Activated T-helper 17 cell treated with anti-CD3 and anti-CD28 coated beads, Interleukin-2, amount 50 U/mL, for 72 hours (primary cell): ENCODE data around the gene ROBO3. TPM values are rescaled to one million over a fixed set of nuclear protein-coding genes. Genes with fewer than 3 reads are reported as not detected.

ENCODE experiments used
- ATAC-seq: fragments of 150-1000 bp; cut with Tn5 transposase; replicated peaks from 2 replicates; pipeline ENCODE4 v1.10.0; 2021; ENCODE audit warnings: mild to moderate bottlenecking, moderate library complexity
- H3K27ac Mint-ChIP-seq: one replicate; pipeline ENCODE4 v1.8.0; 2022; ENCODE audit warnings: mixed read lengths
- H3K27me3 Mint-ChIP-seq: one replicate; pipeline ENCODE4 v1.8.0; 2022; ENCODE audit warnings: mixed read lengths
- H3K36me3 Mint-ChIP-seq: one replicate; pipeline ENCODE4 v1.8.0; 2022; ENCODE audit warnings: low read depth, mild to moderate bottlenecking, mixed read lengths
- H3K4me1 Mint-ChIP-seq: one replicate; pipeline ENCODE4 v1.8.0; 2022; ENCODE audit warnings: mixed read lengths
- H3K4me3 Mint-ChIP-seq: one replicate; pipeline ENCODE4 v1.8.0; 2022; ENCODE audit warnings: mild to moderate bottlenecking, mixed read lengths
- H3K9me3 Mint-ChIP-seq: one replicate; pipeline ENCODE4 v1.8.0; 2022; ENCODE audit warnings: mixed read lengths
- total RNA-seq, 2 donors: library from RNA; stranded (reverse); gene quantifications; one replicate each; pipeline ENCODE4 v1.2.3, GENCODE V29; 2022

Gene ROBO3
- total RNA-seq, 2 donors from 2014 or later, result 8.1 TPM

- Mint-ChIP-seq H3K4me1 (no peaks in the 10 kb centered on the region), H3K27me3 (peaks cover 24% of the 10 kb centered on the region), H3K27ac (peak overlapping the region; percentile 73), H3K4me3 (peak overlapping the region; percentile 80), H3K36me3 (no peaks in the 10 kb centered on the region), H3K9me3 (no peaks in the 10 kb centered on the region)
- peak; percentile 97 for ATAC-seq
These were observed 10.9 kb downstream of the ROBO3 start for GRCh38 chr11:124875943-124876817.

DNA sequence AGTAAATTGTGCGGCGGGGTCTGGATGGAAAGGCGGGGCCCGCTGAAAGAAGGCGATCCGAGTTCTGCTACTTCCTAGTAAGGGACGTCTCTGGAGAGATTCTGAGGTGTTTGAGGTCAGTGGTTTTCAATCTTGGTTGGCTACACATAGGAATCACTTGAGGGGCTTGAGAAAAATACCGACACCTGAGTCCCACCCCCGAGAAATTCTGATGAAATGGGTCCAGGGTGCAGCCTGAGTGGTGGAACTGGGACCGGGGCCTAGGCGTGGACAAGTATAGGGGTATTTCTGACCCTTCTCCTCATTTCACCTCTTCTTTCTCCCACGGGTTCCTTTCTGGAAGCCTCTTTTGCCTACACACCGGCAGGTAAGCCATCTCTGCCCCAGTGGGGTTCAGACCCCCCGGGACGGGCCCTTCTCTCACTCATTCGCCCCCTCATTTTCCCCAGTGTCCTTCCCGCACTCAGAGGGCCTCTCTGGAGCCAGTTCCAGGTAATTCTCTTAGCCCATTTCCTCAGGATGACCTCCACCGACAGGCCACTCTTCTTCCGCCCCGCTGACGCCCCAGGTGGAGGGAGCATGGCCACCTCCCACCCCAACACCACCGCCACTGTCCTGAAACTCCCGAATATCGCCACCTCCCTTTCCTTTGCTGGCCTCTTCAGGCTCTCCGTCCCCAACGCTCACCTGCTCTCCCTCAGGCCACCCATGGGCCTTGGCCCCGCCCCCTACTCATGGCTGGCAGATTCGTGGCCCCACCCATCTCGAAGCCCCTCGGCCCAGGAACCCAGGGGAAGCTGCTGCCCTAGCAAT, 11.8 kb downstream of the ROBO3 start:
- Mint-ChIP-seq H3K27ac (peak overlapping the region; percentile 73), H3K4me1 (no peaks in the 10 kb centered on the region), H3K27me3 (peaks cover 24% of the 10 kb centered on the region), H3K4me3 (peak overlapping the region; percentile 80), H3K9me3 (no peaks in the 10 kb centered on the region), H3K36me3 (no peaks in the 10 kb centered on the region)
- ATAC-seq, result no peak

GRCh38 chr11:124877631-124877909, 12.3 kb downstream of the ROBO3 start:
- H3K27ac Mint-ChIP-seq, result peak overlapping the region; percentile 73
- H3K4me1 Mint-ChIP-seq, result no peaks in the 10 kb centered on the region
- no peaks in the 10 kb centered on the region for H3K36me3 Mint-ChIP-seq
- no peak for ATAC-seq
- H3K9me3 Mint-ChIP-seq, result no peaks in the 10 kb centered on the region
- peak overlapping the region; percentile 80 for H3K4me3 Mint-ChIP-seq
- H3K27me3 Mint-ChIP-seq, result peaks cover 21% of the 10 kb centered on the region

GRCh38 chr11:124877910-124878758, 12.9 kb downstream of the ROBO3 start:
- Mint-ChIP-seq H3K27ac (peak overlapping the region; percentile 73), H3K4me3 (peak overlapping the region; percentile 80), H3K4me1 (no peaks in the 10 kb centered on the region), H3K27me3 (peaks cover 17% of the 10 kb centered on the region), H3K9me3 (no peaks in the 10 kb centered on the region), H3K36me3 (no peaks in the 10 kb centered on the region)
- no peak for ATAC-seq

DNA sequence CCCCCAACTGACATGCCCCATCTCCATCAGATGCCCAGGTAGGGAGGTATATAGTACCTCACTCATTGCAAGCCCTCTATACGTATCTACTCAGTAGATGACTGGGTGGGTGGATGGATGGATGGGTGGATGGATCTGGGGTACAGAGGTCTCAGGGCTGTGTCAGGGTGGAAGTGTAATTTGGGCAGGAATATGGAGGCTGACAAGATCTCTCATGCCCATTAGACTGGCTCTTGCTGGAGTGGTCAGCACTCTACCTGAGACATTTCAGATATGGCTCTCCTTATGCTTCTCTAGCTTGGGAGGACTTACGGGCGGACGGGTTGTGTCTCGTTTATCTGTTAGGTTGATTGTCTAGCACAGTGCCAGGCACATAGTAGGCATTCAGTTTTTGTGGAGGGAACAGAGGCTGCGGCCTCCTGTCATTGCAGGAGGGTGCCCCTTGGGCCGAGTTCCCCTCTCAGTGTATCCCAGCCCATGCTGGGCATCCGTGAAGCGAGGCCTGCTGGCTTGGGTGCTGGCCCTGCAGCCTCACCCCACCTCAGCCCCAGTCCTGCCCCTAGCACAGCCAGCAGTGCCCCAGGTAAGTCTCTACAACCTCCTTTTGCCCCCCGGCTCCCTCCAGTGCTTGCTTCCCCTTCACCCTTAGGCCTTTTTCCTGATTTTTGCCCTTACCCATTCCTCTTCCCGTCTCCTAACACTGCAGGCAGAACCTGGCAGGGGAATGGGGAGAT, 13.7 kb downstream of the ROBO3 start:
- no peak for ATAC-seq
- Mint-ChIP-seq H3K9me3 (no peaks in the 10 kb centered on the region), H3K36me3 (no peaks in the 10 kb centered on the region), H3K27ac (no peak overlapping the region), H3K4me3 (no peak overlapping the region), H3K27me3 (peaks cover 9% of the 10 kb centered on the region), H3K4me1 (no peaks in the 10 kb centered on the region)

DNA sequence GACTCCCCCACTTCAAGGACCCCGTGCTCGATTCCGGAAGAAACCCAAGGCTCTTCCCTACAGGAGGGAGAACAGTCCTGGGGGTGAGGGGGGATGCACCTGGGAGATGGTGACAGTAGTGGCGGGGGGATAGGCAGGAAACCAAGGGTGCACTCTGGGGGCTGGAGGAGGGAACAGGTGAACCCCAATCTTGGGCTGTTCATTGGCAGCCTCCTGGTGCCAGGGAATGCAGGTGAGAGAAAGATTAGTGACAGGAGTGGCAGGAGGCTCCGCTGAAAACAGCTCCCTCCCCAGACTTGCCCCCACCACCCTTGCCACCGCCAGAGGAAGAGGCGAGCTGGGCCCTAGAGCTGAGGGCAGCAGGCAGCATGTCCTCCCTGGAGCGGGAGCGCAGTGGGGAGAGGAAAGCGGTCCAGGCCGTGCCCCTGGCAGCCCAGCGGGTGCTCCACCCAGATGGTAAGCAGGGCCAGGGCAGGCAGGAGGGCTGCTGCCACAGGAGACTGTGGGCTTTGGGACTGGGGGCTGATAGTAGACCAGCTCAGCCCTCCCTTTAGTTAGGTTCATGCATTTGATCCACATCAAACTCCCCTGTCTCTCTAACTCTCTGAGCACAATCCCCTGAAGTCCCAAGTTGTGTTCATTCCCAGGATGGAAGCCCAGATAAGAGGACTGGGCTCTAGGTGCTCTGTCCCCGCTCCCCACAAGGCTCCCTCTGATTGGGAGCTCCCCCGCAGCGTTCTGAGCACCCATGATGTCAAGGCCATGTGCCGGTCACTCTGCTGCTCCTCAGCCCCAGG, 14.5 kb downstream of the ROBO3 start:
- ATAC-seq, result no peak
- no peaks in the 10 kb centered on the region for H3K9me3 Mint-ChIP-seq
- H3K4me3 Mint-ChIP-seq, result no peak overlapping the region

DNA sequence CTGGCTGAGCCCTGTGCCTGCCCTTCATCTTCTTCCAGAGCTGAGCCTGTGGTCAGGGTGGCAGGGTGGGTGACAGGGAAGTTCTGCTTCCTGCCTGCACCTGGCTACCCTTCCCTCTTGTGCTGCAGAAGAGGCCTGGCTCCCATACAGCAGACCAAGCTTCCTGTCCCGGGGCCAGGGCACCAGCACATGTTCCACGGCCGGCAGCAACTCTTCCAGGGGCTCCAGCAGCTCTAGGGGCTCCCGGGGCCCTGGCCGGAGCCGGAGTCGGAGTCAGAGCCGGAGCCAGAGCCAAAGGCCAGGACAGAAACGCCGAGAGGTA, 15.0 kb downstream of the ROBO3 start:
- H3K27ac Mint-ChIP-seq, result no peak overlapping the region
- H3K4me1 Mint-ChIP-seq, result no peaks in the 10 kb centered on the region
- no peaks in the 10 kb centered on the region for H3K36me3 Mint-ChIP-seq
- H3K9me3 Mint-ChIP-seq, result no peaks in the 10 kb centered on the region
- ATAC-seq, result no peak
- peaks cover 5% of the 10 kb centered on the region for H3K27me3 Mint-ChIP-seq
- H3K4me3 Mint-ChIP-seq, result no peak overlapping the region

More for the DNA sequence above, 14.5 kb downstream of the ROBO3 start:
- Mint-ChIP-seq H3K36me3 (no peaks in the 10 kb centered on the region), H3K27ac (no peak overlapping the region), H3K4me1 (no peaks in the 10 kb centered on the region), H3K27me3 (peaks cover 8% of the 10 kb centered on the region)

DNA sequence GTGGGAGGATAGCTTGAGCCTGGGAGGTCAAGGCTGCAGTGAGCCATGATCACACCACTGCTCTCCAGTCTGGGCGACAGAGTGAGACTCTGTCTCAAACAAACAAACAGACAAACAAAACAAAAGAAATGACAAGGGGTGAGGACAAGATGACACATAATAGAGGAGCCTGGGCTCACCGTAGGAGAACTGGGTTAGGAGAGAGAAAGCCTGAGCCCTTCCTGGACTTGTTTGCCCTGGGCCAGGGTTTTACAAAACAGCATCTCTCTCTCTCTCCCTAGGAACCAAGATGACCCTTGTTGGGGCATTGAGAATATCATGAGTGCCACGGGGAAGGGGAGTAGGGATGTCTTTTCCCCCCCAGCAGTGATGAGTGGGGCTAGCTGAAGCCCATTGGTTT, 15.7 kb downstream of the ROBO3 start:
- no peaks in the 10 kb centered on the region for H3K36me3 Mint-ChIP-seq
- no peak for ATAC-seq
- H3K4me1 Mint-ChIP-seq, result no peaks in the 10 kb centered on the region
- H3K9me3 Mint-ChIP-seq, result no peaks in the 10 kb centered on the region
- H3K27me3 Mint-ChIP-seq, result peaks cover 5% of the 10 kb centered on the region
- H3K27ac Mint-ChIP-seq, result peak overlapping the region; percentile 37
- no peak overlapping the region for H3K4me3 Mint-ChIP-seq

GRCh38 chr11:124882339-124883071, 17.3 kb downstream of the ROBO3 start:
- no peak for ATAC-seq
- H3K4me1 Mint-ChIP-seq, result no peaks in the 10 kb centered on the region
- no peaks in the 10 kb centered on the region for H3K9me3 Mint-ChIP-seq
- H3K27ac Mint-ChIP-seq, result no peak overlapping the region
- H3K36me3 Mint-ChIP-seq, result no peaks in the 10 kb centered on the region
- no peak overlapping the region for H3K4me3 Mint-ChIP-seq
- H3K27me3 Mint-ChIP-seq, result peaks cover 14% of the 10 kb centered on the region

DNA sequence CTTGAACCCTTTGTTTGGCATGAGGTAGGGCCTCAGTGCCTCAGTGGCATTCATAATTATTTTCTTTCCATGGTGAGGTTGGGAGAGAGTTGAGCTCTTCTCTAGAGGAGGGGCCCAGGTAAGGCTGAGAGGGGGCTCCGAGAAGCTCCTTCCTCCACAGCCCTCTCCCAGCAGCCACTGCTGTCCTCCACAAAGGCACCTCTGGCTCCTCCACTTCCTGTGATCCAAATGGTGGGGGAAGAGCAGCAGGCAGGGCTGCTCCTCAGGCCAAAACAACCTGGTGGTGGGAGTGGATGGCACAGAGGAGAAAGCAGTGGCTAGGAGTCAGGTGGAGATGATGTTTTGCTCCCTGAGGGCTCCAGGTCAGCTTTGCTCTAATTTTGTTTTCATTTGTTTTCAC, 19.1 kb downstream of the ROBO3 start:
- Mint-ChIP-seq H3K27me3 (peaks cover 18% of the 10 kb centered on the region), H3K4me1 (no peaks in the 10 kb centered on the region), H3K4me3 (no peak overlapping the region), H3K27ac (no peak overlapping the region), H3K9me3 (no peaks in the 10 kb centered on the region), H3K36me3 (no peaks in the 10 kb centered on the region)
- no peak for ATAC-seq

GRCh38 chr11:124884869-124885479, 19.7 kb downstream of the ROBO3 start:
- H3K4me1 Mint-ChIP-seq, result no peaks in the 10 kb centered on the region
- ATAC-seq, result no peak
- H3K9me3 Mint-ChIP-seq, result no peaks in the 10 kb centered on the region
- H3K27me3 Mint-ChIP-seq, result peaks cover 18% of the 10 kb centered on the region
- H3K27ac Mint-ChIP-seq, result no peak overlapping the region
- no peak overlapping the region for H3K4me3 Mint-ChIP-seq
- H3K36me3 Mint-ChIP-seq, result no peaks in the 10 kb centered on the region

DNA sequence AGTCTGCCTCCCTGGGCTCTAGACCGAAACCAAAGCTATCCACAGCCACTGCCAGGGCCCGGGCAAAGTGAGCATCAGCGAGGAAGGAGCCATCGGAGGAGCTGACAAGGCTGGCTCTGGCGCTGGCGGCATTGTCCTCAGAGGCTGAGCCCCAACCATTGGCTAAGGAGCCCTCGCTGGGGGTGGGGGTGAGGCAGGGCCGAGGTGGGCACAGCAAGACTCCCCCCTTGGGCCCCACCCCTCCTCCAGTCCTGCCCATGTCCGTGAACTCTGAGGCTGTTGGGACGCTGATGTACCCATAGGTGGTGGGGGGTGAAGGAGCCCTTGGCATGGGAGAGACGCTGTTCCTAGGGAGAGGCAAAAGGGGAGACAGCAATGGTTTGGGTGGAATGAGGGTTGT, 21.2 kb downstream of the ROBO3 start:
- H3K36me3 Mint-ChIP-seq, result no peaks in the 10 kb centered on the region
- no peaks in the 10 kb centered on the region for H3K9me3 Mint-ChIP-seq
- ATAC-seq, result no peak
- H3K4me3 Mint-ChIP-seq, result no peak overlapping the region
- H3K4me1 Mint-ChIP-seq, result no peaks in the 10 kb centered on the region
- H3K27me3 Mint-ChIP-seq, result peaks cover 18% of the 10 kb centered on the region
- H3K27ac Mint-ChIP-seq, result no peak overlapping the region
